GM23338 (cell line): ENCODE results near the gene NFE2L1.

ENCODE experiments used
- EZH2 ChIP-seq: fragments of 200-600 bp; sonication (generic); IDR thresholded peaks from one replicate; pipeline ENCODE4 v1.8.0; 2017; ENCODE audit warnings: antibody characterized with exemption, mild to moderate bottlenecking, low read depth; ENCODE audit not compliant: unreplicated experiment
- EZH2phosphoT487 ChIP-seq: fragments of 200-600 bp; sonication (generic); IDR thresholded peaks from one replicate; pipeline ENCODE4 v1.8.1; 2018; ENCODE audit warnings: antibody characterized with exemption; ENCODE audit not compliant: unreplicated experiment
- NANOG ChIP-seq: IDR thresholded peaks from 2 replicates; pipeline ENCODE4 v1.6.1; 2016; ENCODE audit warnings: antibody characterized with exemption, borderline replicate concordance
- POLR2AphosphoS5 ChIP-seq: IDR thresholded peaks from 2 replicates; pipeline ENCODE4 v1.6.1; 2016; ENCODE audit warnings: antibody characterized with exemption, low read depth
- STAT1 ChIP-seq: IDR thresholded peaks from one replicate; pipeline ENCODE4 v1.6.1; 2016; ENCODE audit warnings: antibody characterized with exemption; ENCODE audit not compliant: unreplicated experiment
- ZNF331 ChIP-seq: fragments of 250-450 bp; sonication (Bioruptor Pico); IDR thresholded peaks from 2 replicates; pipeline ENCODE4 v1.5.0; 2020; ENCODE audit warnings: low read depth, mild to moderate bottlenecking, moderate library complexity
- TF ChIP-seq, protein P1 (sequence below), 2 experiments: fragments of 200-600 bp in 1 of 2; sonication (generic) in 1 of 2; conservative IDR thresholded peaks; 2 replicates each; pipeline versions ENCODE4 v1.5.1 to v1.6.1; 2016 to 2017; ENCODE audit warnings: antibody characterized with exemption in 2 of 2, low read depth in 2 of 2, mild to moderate bottlenecking in 2 of 2, moderate library complexity in 1 of 2

DNA sequence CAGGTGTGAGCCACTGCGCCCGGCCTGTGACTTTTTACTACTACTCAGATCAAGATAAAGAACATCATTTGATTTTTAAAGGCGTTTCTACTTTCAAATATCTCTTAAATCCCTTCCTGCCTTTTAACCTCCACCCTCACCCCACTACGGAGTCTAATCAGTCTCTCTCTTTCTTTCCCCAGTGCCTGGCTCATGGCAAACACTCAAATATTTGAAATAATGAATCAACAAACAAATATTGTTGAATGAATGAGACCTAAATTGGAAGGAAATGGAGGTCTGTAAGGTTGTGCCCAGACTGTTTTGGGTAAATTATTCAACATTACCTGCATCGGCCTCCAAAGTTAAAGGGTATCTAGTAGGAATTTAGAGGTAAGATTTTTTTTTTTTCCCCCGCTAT is 25.3 kb upstream of the NFE2L1 start:
- TF ChIP-seq, protein P1, sequence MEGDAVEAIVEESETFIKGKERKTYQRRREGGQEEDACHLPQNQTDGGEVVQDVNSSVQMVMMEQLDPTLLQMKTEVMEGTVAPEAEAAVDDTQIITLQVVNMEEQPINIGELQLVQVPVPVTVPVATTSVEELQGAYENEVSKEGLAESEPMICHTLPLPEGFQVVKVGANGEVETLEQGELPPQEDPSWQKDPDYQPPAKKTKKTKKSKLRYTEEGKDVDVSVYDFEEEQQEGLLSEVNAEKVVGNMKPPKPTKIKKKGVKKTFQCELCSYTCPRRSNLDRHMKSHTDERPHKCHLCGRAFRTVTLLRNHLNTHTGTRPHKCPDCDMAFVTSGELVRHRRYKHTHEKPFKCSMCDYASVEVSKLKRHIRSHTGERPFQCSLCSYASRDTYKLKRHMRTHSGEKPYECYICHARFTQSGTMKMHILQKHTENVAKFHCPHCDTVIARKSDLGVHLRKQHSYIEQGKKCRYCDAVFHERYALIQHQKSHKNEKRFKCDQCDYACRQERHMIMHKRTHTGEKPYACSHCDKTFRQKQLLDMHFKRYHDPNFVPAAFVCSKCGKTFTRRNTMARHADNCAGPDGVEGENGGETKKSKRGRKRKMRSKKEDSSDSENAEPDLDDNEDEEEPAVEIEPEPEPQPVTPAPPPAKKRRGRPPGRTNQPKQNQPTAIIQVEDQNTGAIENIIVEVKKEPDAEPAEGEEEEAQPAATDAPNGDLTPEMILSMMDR (conservative IDR thresholded peaks at IDR 0.05; ENCODE audit: low read depth in 2 of 2) = no peak
- no peak for TF ChIP-seq EZH2phosphoT487
- TF ChIP-seq POLR2AphosphoS5 = no peak
- TF ChIP-seq EZH2 = no peak
- TF ChIP-seq NANOG = no peak
- no peak for TF ChIP-seq STAT1
- no peak for TF ChIP-seq ZNF331 (CRISPR knock-in tag)
